GM12874 (cell line): Measurements from ENCODE around the gene ZNF638.

Experiments used
- CTCF ChIP-seq: IDR thresholded peaks from 2 replicates; pipeline ENCODE4 v1.5.1; 2011; ENCODE audit warnings: low read depth, mild to moderate bottlenecking, control low read depth, low read length, moderate library complexity; ENCODE audit not compliant: insufficient read depth

The ZNF638 gene

GRCh38 chr2:71336384-71336783 is 4.8 kb downstream of the ZNF638 start:
- TF ChIP-seq CTCF = no peak

- no peak for TF ChIP-seq CTCF
Measured at GRCh38 chr2:71336802-71337201, 5.2 kb downstream of the ZNF638 start.

GRCh38 chr2:71337776-71338175 is 6.2 kb downstream of the ZNF638 start:
- TF ChIP-seq CTCF = no peak

GRCh38 chr2:71339685-71340084 is 8.1 kb downstream of the ZNF638 start:
- TF ChIP-seq CTCF = no peak

GRCh38 chr2:71340176-71340575 is 8.6 kb downstream of the ZNF638 start:
- no peak for TF ChIP-seq CTCF

GRCh38 chr2:71341645-71342044 is 10.1 kb downstream of the ZNF638 start:
- TF ChIP-seq CTCF = no peak

- TF ChIP-seq CTCF = no peak
Measured at GRCh38 chr2:71346065-71346464, 14.5 kb downstream of the ZNF638 start.

GRCh38 chr2:71347517-71347916 is 15.9 kb downstream of the ZNF638 start:
- TF ChIP-seq CTCF = no peak
